Neural progenitor cell (in vitro differentiated cells): ENCODE measurements around the gene PXDN.

Experiments used
- EZH2 ChIP-seq: fragments of 200-600 bp; sonication (generic); IDR thresholded peaks from 2 replicates; pipeline ENCODE4 v1.6.1; 2017; ENCODE audit warnings: antibody characterized with exemption, mild to moderate bottlenecking, moderate library complexity
- TF ChIP-seq, protein P1 (sequence below): fragments of 200-600 bp; sonication (generic); IDR thresholded peaks from 2 replicates; pipeline ENCODE4 v1.5.1; 2017; ENCODE audit warnings: antibody characterized with exemption, mild to moderate bottlenecking

DNA sequence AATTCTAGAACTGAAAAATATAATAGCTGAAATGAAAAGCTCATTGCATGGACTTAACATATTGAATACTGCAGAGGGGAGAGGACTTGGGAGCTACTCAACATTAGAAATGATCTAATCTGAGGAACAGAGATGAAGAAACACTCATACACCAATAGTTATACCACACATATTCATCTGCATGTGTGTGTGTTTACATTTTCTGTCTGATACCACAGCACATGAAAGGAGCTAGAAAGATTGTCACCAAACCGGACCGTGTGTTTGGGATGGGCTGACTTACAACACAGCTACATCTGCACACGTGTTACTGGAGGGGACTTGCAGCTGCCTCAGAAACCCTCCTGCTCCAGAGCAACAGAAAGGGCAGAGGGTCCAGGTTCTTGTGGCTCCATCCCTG is 47.8 kb downstream of the PXDN start:
- TF ChIP-seq, protein P1, sequence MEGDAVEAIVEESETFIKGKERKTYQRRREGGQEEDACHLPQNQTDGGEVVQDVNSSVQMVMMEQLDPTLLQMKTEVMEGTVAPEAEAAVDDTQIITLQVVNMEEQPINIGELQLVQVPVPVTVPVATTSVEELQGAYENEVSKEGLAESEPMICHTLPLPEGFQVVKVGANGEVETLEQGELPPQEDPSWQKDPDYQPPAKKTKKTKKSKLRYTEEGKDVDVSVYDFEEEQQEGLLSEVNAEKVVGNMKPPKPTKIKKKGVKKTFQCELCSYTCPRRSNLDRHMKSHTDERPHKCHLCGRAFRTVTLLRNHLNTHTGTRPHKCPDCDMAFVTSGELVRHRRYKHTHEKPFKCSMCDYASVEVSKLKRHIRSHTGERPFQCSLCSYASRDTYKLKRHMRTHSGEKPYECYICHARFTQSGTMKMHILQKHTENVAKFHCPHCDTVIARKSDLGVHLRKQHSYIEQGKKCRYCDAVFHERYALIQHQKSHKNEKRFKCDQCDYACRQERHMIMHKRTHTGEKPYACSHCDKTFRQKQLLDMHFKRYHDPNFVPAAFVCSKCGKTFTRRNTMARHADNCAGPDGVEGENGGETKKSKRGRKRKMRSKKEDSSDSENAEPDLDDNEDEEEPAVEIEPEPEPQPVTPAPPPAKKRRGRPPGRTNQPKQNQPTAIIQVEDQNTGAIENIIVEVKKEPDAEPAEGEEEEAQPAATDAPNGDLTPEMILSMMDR: no peak
- TF ChIP-seq EZH2: no peak
